HG02623 (cell line): ENCODE data around the gene KRTAP5-5.
"Not testable (repeated sequence)": the region's sequence is repeated elsewhere in the genome, so short reads cannot be mapped to it uniquely, and the experiment has no call there.

Experiments used
- ATAC-seq: cut with Tn5 transposase; IDR thresholded peaks from one replicate; pipeline ENCODE4 v1.9.1; 2021; ENCODE audit warnings: moderate library complexity; ENCODE audit not compliant: unreplicated experiment

KRTAP5-5 gene

DNA sequence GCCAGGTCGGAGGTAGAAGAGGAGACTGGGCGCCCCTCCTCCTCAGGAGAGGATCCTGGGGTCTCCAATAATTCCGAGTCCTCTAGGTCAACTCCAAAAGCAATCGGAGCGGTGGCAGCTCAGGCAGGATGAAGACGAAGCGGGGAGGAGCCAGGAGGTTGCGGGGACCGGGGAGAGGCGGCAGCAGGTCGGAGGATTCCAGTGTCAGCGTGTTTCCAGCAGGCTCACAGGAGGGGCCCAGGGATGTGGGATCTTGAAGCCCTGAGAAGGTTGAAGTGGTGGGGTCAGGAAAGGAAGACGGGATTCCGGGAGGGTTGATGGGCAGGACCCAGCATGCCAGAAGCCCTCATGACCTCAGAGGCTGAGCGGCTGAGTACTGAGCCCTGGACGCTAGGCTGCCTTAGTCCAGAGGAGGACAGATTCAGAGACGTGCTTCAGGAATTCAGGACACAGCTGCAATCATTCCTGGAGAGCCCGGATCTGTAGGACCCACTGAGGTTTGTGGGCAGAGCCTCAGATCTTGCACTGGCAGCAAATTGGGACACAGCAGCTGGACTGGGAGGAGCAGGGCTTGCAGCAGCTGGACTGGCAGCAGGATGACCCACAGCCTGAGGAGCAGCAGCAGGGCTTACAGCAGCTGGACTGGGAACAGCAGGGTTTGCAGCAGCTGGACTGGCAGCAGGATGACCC is 22.3 kb upstream of the KRTAP5-5 start:
- ATAC-seq: not testable (repeated sequence)

GRCh38 chr11:1607901-1608300 is 21.7 kb upstream of the KRTAP5-5 start:
- ATAC-seq: not testable (repeated sequence)

- no peak for ATAC-seq
Observed at GRCh38 chr11:1608363-1608762, 21.2 kb upstream of the KRTAP5-5 start, which contains the start of gene KRTAP5-3. TSS of gene KRTAP5-3 (minus strand) at chr11:1608463. CDS start at chr11:1608385, 78 bp downstream.

GRCh38 chr11:1618231-1618630 is 11.3 kb upstream of the KRTAP5-5 start:
- ATAC-seq: no peak

DNA sequence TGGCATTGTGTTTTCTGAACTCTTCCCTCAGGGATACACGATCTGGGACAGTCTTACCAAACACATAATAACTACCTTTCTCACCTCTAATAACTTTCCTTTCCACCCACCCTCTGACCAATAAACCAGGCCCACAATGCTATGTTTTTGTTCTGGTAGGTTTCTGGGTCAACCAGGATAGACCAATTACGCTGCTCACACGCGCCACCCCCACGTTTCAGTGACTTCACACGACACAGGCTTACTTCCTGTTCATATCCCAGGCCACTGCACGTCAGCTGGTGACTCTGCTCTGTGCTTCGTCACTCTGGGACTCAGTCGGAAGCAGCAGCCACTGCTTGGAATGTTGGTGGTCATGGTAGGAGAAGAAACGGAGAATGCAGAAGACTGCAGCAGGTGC is 10.1 kb upstream of the KRTAP5-5 start:
- no peak for ATAC-seq

DNA sequence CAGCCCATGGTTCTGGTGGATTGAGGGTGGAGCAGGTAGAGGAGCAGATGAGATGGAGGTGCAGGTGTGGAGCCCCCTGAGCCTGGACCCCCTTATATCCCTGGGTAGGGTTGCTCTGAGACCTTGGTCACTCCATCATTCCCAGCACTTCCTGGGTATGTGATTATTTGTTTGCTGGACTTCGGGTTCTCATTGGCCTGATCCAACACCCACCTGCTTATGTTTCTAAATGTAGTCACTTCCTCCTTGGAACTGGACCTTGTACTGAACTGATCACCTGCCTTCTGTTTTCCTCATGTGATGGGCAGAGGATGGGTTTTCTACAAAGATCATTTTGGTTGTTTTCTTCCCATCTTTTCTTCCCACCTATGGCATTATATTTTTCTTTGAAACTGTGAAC is 7.5 kb upstream of the KRTAP5-5 start, which contains the start of gene KRTAP5-4:
Gene KRTAP5-4 (minus strand): TSS at position 53 of the 400 bp plus-strand sequence. CDS start 45 bp downstream, at position 8.
- no peak for ATAC-seq

DNA sequence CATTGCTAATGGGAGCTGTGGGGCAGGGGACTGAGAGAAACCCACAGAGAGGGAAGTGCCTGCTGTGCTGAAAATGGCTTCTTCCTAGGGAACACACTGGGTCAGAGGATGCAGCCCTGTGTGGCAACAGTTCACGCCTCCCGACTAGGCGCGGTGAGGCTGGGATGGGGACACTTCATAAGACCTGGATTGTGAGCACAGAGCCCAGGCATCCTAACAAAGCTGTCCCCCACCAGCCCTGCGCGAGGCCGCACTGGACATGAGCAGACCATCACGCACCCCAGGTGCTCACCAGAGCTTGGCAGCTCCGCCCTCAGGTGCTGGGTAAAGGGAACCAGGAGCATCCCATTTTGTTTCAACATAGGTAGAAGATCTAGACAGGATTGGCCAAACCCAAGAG is 5.9 kb upstream of the KRTAP5-5 start:
- ATAC-seq: no peak

- no peak for ATAC-seq
Observed at GRCh38 chr11:1624621-1625020, 5.0 kb upstream of the KRTAP5-5 start.

- ATAC-seq: no peak
Observed at GRCh38 chr11:1625541-1625940, 4.0 kb upstream of the KRTAP5-5 start.

- no peak for ATAC-seq
Observed at GRCh38 chr11:1628506-1629325, 859 bp upstream of the KRTAP5-5 start.

GRCh38 chr11:1630271-1630670 is 696 bp downstream of the KRTAP5-5 start:
- ATAC-seq: no peak

GRCh38 chr11:1631066-1631568 is 1.5 kb downstream of the KRTAP5-5 start:
- no peak for ATAC-seq

GRCh38 chr11:1632053-1632714 is 2.6 kb downstream of the KRTAP5-5 start:
- no peak for ATAC-seq

- ATAC-seq: no peak
Observed at GRCh38 chr11:1633864-1634263, 4.3 kb downstream of the KRTAP5-5 start.

GRCh38 chr11:1636291-1636950 is 6.8 kb downstream of the KRTAP5-5 start:
- no peak for ATAC-seq

DNA sequence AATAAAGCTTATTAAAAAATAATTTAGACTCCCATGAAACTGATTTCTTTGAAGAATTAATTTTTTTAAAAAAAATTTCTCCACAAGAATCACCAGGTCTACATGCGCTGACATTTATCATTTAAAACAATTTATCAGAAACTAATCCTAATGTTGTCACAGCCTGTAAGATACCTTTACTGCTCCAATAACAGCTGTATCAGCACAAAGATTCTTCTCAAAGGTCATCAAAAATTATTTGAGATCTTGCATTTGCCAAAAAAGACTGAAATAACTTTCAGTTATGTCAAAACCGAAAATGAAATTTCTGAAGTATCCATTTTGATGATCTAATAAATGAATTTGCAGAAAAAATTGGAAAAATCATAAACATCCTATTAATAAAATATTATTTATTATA is 8.1 kb downstream of the KRTAP5-5 start:
- no peak for ATAC-seq

DNA sequence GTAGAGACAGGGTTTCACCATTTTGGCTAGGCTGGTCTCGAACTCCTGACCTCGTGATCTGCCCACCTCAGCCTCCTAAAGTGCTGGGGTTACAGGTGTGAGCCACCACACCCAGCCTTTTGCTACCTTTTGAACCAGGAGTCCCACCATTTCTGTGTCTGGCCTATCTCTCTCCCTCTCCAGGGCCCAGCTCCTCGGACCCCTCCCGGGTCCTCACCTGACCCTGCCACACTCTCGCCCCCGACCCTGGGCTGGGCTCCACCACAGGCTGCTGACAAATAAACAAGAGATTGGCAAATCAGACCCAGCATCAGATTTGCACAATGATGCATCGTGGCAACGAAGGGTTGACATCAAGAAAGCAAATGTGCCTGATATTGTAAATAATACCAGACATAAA is 8.8 kb downstream of the KRTAP5-5 start:
- ATAC-seq: no peak

- ATAC-seq: no peak
Observed at GRCh38 chr11:1639102-1639620, 9.6 kb downstream of the KRTAP5-5 start.

DNA sequence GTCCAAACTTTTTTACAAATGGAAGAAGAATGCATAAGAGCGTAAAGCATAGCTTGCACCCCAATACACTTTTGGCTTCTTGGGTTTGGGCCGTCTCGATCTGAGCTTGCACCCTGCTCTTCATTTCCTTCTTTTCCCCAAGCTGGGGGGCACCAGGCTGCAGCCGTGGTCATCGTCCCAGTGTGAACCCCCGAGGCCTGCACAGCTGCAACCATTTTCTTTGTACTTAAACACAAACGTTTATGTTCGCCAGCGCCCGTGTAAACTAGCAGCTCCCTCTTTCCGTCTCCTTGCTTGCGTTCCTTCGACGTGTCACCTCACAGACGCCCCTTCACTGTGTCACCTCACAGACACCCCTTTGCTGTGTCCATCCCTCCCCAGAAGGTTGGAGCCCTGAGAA is 10.1 kb downstream of the KRTAP5-5 start:
- ATAC-seq: no peak

- ATAC-seq: no peak
Observed at GRCh38 chr11:1640076-1640946, 10.7 kb downstream of the KRTAP5-5 start.
